A549 (cell line): Measurements from ENCODE around the gene ANK2. TPM values are rescaled to one million over a fixed set of nuclear protein-coding genes. Genes with fewer than 3 reads are reported as not detected.

Experiments
- ATAC-seq, 2 experiments: fragments of 200-7000 bp in 1 of 2; fragments of >200 bp in 1 of 2; cut with Nextera tagmentation in 1 of 2; cut with Tn5 transposase in 1 of 2; 3 replicates each; pipeline versions ENCODE4 v1.8.0 to v1.9.1; 2018 to 2020; ENCODE audit warnings: mild to moderate bottlenecking in 1 of 2, moderate library complexity in 1 of 2
- CTCF ChIA-PET: fragments of 300-600 bp; sonication (Branson Sonifier 250); formaldehyde crosslinking; extraction: SDS; loops from one replicate; lab custom pipeline; 2021; ENCODE audit warnings: antibody characterized with exemption, inconsistent platforms; lab: Yijun Ruan, JAX
- POLR2A ChIA-PET: fragments of 350-600 bp; formaldehyde crosslinking; extraction: SDS; loops from one replicate; lab custom pipeline; 2021; ENCODE audit warnings: antibody characterized with exemption, inconsistent platforms; lab: Yijun Ruan, JAX
- DNase-seq, 2 experiments: peaks; one replicate each; pipeline versions ENCODE4 v3.0.0 to v3.0.0-alpha.2; 2011 to 2016; ENCODE audit warnings: low read depth in 1 of 2, low spot score in 1 of 2
- FAIRE-seq: peaks from 2 replicates; lab custom pipeline; 2011; peaks lifted over from hg19 to GRCh38; lab: Jason Lieb, UNC
- H3K27ac ChIP-seq, 2 experiments: fragments of >200 bp; sonication (Bioruptor Twin); formaldehyde crosslinking; 3 replicates each; pipeline ENCODE4 v1.5.1; 2016 to 2017
- H3K4me1 ChIP-seq: fragments of >200 bp; sonication (Bioruptor Twin); formaldehyde crosslinking; 3 replicates; pipeline ENCODE4 v1.6.1; 2016
- H3K4me2 ChIP-seq: fragments of >200 bp; sonication (Bioruptor Twin); formaldehyde crosslinking; 3 replicates; pipeline ENCODE4 v1.6.1; 2016
- H3K4me3 ChIP-seq: fragments of >200 bp; sonication (Bioruptor Twin); formaldehyde crosslinking; 3 replicates; pipeline ENCODE4 v1.5.1; 2016
- H3K9me3 ChIP-seq: fragments of >200 bp; sonication (Bioruptor Twin); formaldehyde crosslinking; 3 replicates; pipeline ENCODE4 v1.6.1; 2016
- BHLHE40 ChIP-seq: IDR thresholded peaks from 2 replicates; pipeline ENCODE4 v1.6.1; 2012; ENCODE audit warnings: low read depth, low read length, inconsistent platforms
- CBX2 ChIP-seq: fragments of 200-600 bp; sonication (generic); IDR thresholded peaks from 2 replicates; pipeline ENCODE4 v1.6.1; 2016; ENCODE audit warnings: low read depth, mild to moderate bottlenecking, borderline replicate concordance
- CBX8 ChIP-seq: fragments of 200-600 bp; sonication (generic); IDR thresholded peaks from 2 replicates; pipeline ENCODE4 v1.6.1; 2016
- CHD4 ChIP-seq: fragments of 200-600 bp; sonication (generic); IDR thresholded peaks from 2 replicates; pipeline ENCODE4 v1.6.1; 2016; ENCODE audit warnings: antibody characterized with exemption, mild to moderate bottlenecking, borderline replicate concordance
- EP300 ChIP-seq, 2 experiments: fragments of >200 bp; sonication (Bioruptor Twin); formaldehyde crosslinking; IDR thresholded peaks; 2 replicates in 1 of 2; 3 replicates in 1 of 2; pipeline ENCODE4 v1.6.1; 2016 to 2017
- ESRRA ChIP-seq: fragments of 150-350 bp; IDR thresholded peaks from 2 replicates; pipeline ENCODE4 v1.6.1; 2014; ENCODE audit warnings: mild to moderate bottlenecking, low read length, borderline replicate concordance
- FOSL2 ChIP-seq, 2 experiments: fragments of 450-650 bp in 1 of 2; fragments of >200 bp in 1 of 2; sonication (Bioruptor Twin) in 1 of 2; formaldehyde crosslinking; IDR thresholded peaks; 2 replicates each; pipeline versions ENCODE4 v1.5.0 to v1.6.1; 2016 to 2020; ENCODE audit warnings: mild to moderate bottlenecking in 1 of 2, moderate library complexity in 1 of 2
- HOXA7 ChIP-seq: fragments of 250-450 bp; sonication (Bioruptor Pico); IDR thresholded peaks from 2 replicates; pipeline ENCODE4 v1.5.0; 2020; ENCODE audit warnings: mild to moderate bottlenecking, moderate library complexity
- HOXB13 ChIP-seq: fragments of 250-450 bp; sonication (Bioruptor Pico); IDR thresholded peaks from 2 replicates; pipeline ENCODE4 v1.5.0; 2020; ENCODE audit warnings: low read depth, mild to moderate bottlenecking, moderate library complexity
- JUNB ChIP-seq: fragments of >200 bp; sonication (Bioruptor Twin); formaldehyde crosslinking; IDR thresholded peaks from 2 replicates; pipeline ENCODE4 v1.6.1; 2016
- KDM1A ChIP-seq: fragments of 200-600 bp; sonication (generic); IDR thresholded peaks from 2 replicates; pipeline ENCODE4 v1.6.1; 2016; ENCODE audit warnings: low read depth, mild to moderate bottlenecking
- MAFK ChIP-seq: fragments of 450-650 bp; IDR thresholded peaks from 2 replicates; pipeline ENCODE4 v1.6.1; 2014; ENCODE audit not compliant: partially characterized antibody
- MAZ ChIP-seq: fragments of 150-350 bp; IDR thresholded peaks from 2 replicates; pipeline ENCODE4 v1.6.1; 2014; ENCODE audit warnings: antibody characterized with exemption, low read depth, low read length, borderline replicate concordance
- NR3C1 ChIP-seq: fragments of >200 bp; sonication (Bioruptor Twin); formaldehyde crosslinking; IDR thresholded peaks from 3 replicates; pipeline ENCODE4 v1.6.1; 2017
- POLR2AphosphoS2 ChIP-seq: conservative IDR thresholded peaks from 2 replicates; pipeline ENCODE4 v1.6.1; 2012; ENCODE audit warnings: low read length, improper control_type of control experiment, inconsistent platforms
- RCOR1 ChIP-seq: fragments of 150-350 bp; IDR thresholded peaks from 2 replicates; pipeline ENCODE4 v1.6.1; 2014; ENCODE audit warnings: antibody characterized with exemption, low read length, low read depth
- RNF2 ChIP-seq: fragments of 200-600 bp; sonication (generic); IDR thresholded peaks from 2 replicates; pipeline ENCODE4 v1.6.1; 2016; ENCODE audit warnings: low read depth, mild to moderate bottlenecking, antibody characterized with exemption, moderate library complexity, borderline replicate concordance
- ZC3H11A ChIP-seq: fragments of 450-650 bp; IDR thresholded peaks from 2 replicates; pipeline ENCODE4 v1.6.1; 2014; ENCODE audit warnings: antibody characterized with exemption, mild to moderate bottlenecking
- ZNF302 ChIP-seq: fragments of 250-450 bp; sonication (Bioruptor Pico); IDR thresholded peaks from 2 replicates; pipeline ENCODE4 v1.9.0; 2021; ENCODE audit warnings: inconsistent platforms, mild to moderate bottlenecking, moderate library complexity
- ZSCAN20 ChIP-seq: fragments of 250-450 bp; sonication (Bioruptor Pico); IDR thresholded peaks from 2 replicates; pipeline ENCODE4 v1.8.0; 2022; ENCODE audit warnings: mild to moderate bottlenecking, moderate library complexity
- WGBS: methylation state at CpG from one replicate; pipeline ENCODE4 v1.1.6; 2017; ENCODE audit errors: missing lambda C conversion rate; 5-methylcytosine and 5-hydroxymethylcytosine counted together
- polyA plus RNA-seq, 4 experiments: library from polyadenylated mRNA; depleted of rRNA in 3 of 4; stranded (reverse); fragments of >200 nt; fragmentation: RNase III in 1 of 4; extraction: RNeasy Plus Mini Kit Qiagen cat#74134 plus additional on column Dnase treatment in 1 of 4; gene quantifications; 2 replicates in 3 of 4; 3 replicates in 1 of 4; pipeline ENCODE4 v1.2.3, GENCODE V29; 2011 to 2017
- TF ChIP-seq, protein P1 (sequence below): IDR thresholded peaks from 2 replicates; pipeline ENCODE4 v1.6.1; 2012; ENCODE audit warnings: low read depth, borderline replicate concordance
- TF ChIP-seq, protein P2 (sequence below): fragments of 150-350 bp; IDR thresholded peaks from 2 replicates; pipeline ENCODE4 v1.6.1; 2014; ENCODE audit warnings: low read depth, mild to moderate bottlenecking, low read length
- TF ChIP-seq, protein P3 (sequence below): fragments of 450-650 bp; IDR thresholded peaks from 2 replicates; pipeline ENCODE4 v1.6.1; 2014; ENCODE audit warnings: antibody characterized with exemption
- TF ChIP-seq, protein P4 (sequence below): IDR thresholded peaks from 2 replicates; pipeline ENCODE4 v1.6.1; 2012
- TF ChIP-seq, protein P5 (sequence below): fragments of 250-450 bp; sonication (Bioruptor Pico); IDR thresholded peaks from 2 replicates; pipeline ENCODE4 v1.5.0; 2021; ENCODE audit warnings: mild to moderate bottlenecking, moderate library complexity, borderline replicate concordance

The ANK2 gene
- polyA plus RNA-seq, 2 of the 4 experiments (the other 2 are of a cell fraction): 1.4 to 3.1 TPM

DNA sequence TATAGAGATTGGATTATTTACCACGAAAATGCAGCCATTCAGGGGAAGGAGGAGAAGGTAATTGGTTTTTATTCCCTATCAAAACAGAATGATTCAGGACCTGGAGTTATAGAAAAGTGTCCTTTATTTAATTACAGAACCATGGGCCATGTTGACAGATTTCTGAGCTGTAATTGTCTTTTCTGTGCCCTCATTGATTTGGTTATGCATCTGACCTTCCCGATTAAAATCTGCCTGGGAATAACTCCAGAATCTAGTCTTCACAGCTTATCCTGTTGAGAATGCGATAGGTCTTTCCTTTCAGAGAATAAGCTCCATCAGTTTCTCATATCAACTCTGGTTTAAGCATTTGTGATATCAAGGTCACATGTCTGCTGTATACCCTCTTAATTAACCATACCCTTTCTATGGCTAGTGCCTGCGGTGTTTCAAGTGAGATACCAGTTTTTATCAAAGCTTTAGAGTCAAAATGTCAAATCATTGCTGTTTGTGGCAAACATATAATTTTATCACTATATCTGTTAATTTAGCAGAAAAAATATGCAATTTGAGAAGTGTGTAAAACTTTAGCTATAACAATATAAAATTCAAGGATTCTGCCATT is 37.2 kb upstream of the ANK2 start:
- H3K4me3 ChIP-seq: no peak overlapping the region
- no peaks in the 10 kb centered on the region for H3K4me1 ChIP-seq
- ChIA-PET CTCF (no interaction called here), POLR2A (no interaction called here)
- TF ChIP-seq, protein P1, sequence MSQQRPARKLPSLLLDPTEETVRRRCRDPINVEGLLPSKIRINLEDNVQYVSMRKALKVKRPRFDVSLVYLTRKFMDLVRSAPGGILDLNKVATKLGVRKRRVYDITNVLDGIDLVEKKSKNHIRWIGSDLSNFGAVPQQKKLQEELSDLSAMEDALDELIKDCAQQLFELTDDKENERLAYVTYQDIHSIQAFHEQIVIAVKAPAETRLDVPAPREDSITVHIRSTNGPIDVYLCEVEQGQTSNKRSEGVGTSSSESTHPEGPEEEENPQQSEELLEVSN: no peak
- TF ChIP-seq HOXB13 (CRISPR knock-in tag) (no peak), ZSCAN20 (CRISPR knock-in tag) (no peak)
- ATAC-seq (no peak), DNase-seq (no peak), FAIRE-seq (no peak)
- no peak overlapping the region for H3K4me2 ChIP-seq
- no peak overlapping the region for H3K27ac ChIP-seq
- WGBS: 25% methylated on average over 4 of the region's 4 CpGs
- H3K9me3 ChIP-seq: no peaks in the 10 kb centered on the region

DNA sequence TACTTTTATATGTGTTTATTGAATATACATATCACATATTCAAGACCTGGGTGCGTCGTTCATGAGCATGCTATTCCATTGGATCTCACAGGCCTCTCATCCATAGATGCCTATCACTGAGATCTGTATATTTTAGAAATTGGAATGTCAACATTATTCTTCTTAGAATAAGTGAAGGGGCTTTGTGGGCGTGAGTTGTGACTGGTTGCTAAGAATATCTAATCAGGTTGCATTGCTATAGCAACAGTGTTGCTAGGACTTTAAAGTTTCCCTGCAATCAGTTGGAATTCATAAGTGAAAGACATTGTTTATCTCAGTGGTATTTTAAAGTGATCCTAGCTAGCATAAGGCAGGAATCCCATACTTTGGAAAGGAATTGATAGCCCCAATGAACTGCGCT is 36.7 kb upstream of the ANK2 start:
- TF ChIP-seq, protein P2, sequence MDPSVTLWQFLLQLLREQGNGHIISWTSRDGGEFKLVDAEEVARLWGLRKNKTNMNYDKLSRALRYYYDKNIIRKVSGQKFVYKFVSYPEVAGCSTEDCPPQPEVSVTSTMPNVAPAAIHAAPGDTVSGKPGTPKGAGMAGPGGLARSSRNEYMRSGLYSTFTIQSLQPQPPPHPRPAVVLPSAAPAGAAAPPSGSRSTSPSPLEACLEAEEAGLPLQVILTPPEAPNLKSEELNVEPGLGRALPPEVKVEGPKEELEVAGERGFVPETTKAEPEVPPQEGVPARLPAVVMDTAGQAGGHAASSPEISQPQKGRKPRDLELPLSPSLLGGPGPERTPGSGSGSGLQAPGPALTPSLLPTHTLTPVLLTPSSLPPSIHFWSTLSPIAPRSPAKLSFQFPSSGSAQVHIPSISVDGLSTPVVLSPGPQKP: no peak
- TF ChIP-seq, protein P3, sequence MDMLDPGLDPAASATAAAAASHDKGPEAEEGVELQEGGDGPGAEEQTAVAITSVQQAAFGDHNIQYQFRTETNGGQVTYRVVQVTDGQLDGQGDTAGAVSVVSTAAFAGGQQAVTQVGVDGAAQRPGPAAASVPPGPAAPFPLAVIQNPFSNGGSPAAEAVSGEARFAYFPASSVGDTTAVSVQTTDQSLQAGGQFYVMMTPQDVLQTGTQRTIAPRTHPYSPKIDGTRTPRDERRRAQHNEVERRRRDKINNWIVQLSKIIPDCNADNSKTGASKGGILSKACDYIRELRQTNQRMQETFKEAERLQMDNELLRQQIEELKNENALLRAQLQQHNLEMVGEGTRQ: no peak
- no peak for TF ChIP-seq CBX2
- TF ChIP-seq EP300 (IDR thresholded peaks at IDR 0.05): no peak
- TF ChIP-seq CBX8: no peak
- TF ChIP-seq RNF2: no peak
- no peak for TF ChIP-seq FOSL2 (IDR thresholded peaks at IDR 0.05)
- TF ChIP-seq FOSL2 (CRISPR knock-in tag; IDR thresholded peaks at IDR 0.05): no peak
- TF ChIP-seq MAFK: no peak
- no peak for TF ChIP-seq CHD4
- no peak for TF ChIP-seq BHLHE40
- no peak for TF ChIP-seq KDM1A
- TF ChIP-seq, protein P1: no peak
- no peak for TF ChIP-seq ESRRA
- Histone ChIP-seq H3K27ac (no peak overlapping the region), H3K4me1 (no peaks in the 10 kb centered on the region), H3K4me3 (no peak overlapping the region), H3K4me2 (no peak overlapping the region), H3K9me3 (no peaks in the 10 kb centered on the region)
- ATAC-seq: no peak
- no peak for FAIRE-seq
- no peak for DNase-seq
- ChIA-PET POLR2A (no interaction called here), CTCF (no interaction called here)
- WGBS: 76% methylated on average over 4 of the region's 4 CpGs

DNA sequence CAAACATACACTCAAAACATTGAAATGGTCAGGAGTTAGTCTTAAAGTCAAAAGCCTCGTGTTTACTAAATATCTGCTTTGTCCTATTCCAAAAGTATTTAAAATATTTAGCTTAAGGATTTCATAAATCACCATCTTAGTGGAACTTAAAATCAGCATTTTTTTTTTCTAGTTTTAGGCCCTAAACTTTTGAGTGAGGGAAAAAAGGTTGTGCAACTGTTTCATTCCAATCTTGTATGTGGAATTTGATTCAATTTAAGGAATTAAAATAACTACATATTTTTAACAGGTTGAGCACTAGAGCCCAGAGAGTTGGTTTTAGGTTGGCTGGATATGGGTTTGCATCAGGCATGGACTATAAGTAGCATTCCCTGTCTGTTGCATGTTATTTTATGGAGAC is 35.7 kb upstream of the ANK2 start:
- Histone ChIP-seq H3K9me3 (no peaks in the 10 kb centered on the region), H3K4me1 (no peaks in the 10 kb centered on the region), H3K4me3 (no peak overlapping the region), H3K4me2 (no peak overlapping the region), H3K27ac (no peak overlapping the region)
- ATAC-seq: no peak
- CTCF ChIA-PET: interaction anchor here (0.6 kb wide), 1 partner anchor 746 kb away, joined by 3 read pairs; no protein-coding TSS in a partner anchor
- FAIRE-seq: no peak
- DNase-seq: no peak
- TF ChIP-seq, protein P4, sequence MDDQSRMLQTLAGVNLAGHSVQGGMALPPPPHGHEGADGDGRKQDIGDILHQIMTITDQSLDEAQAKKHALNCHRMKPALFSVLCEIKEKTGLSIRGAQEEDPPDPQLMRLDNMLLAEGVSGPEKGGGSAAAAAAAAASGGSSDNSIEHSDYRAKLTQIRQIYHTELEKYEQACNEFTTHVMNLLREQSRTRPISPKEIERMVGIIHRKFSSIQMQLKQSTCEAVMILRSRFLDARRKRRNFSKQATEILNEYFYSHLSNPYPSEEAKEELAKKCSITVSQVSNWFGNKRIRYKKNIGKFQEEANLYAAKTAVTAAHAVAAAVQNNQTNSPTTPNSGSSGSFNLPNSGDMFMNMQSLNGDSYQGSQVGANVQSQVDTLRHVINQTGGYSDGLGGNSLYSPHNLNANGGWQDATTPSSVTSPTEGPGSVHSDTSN: no peak
- TF ChIP-seq ZNF302 (no peak), POLR2AphosphoS2 (no peak), MAZ (no peak), JUNB (no peak), NR3C1 (no peak), CBX2 (no peak), ZC3H11A (no peak), RCOR1 (no peak), HOXA7 (CRISPR knock-in tag) (no peak), KDM1A (no peak)
- TF ChIP-seq, protein P2: no peak
- TF ChIP-seq, protein P5, sequence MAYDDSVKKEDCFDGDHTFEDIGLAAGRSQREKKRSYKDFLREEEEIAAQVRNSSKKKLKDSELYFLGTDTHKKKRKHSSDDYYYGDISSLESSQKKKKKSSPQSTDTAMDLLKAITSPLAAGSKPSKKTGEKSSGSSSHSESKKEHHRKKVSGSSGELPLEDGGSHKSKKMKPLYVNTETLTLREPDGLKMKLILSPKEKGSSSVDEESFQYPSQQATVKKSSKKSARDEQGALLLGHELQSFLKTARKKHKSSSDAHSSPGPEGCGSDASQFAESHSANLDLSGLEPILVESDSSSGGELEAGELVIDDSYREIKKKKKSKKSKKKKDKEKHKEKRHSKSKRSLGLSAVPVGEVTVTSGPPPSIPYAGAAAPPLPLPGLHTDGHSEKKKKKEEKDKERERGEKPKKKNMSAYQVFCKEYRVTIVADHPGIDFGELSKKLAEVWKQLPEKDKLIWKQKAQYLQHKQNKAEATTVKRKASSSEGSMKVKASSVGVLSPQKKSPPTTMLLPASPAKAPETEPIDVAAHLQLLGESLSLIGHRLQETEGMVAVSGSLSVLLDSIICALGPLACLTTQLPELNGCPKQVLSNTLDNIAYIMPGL (CRISPR knock-in tag): no peak
- POLR2A ChIA-PET: no interaction called here
- 7% methylated on average over 1 of the region's 1 CpG for WGBS
